ENCODE data around the gene FASN. TPM values are rescaled to one million over a fixed set of nuclear protein-coding genes. Genes with fewer than 3 reads are reported as not detected.

Gene FASN
- total RNA-seq, 2 donors from 2014 or later: 16.3 to 388 TPM

DNA sequence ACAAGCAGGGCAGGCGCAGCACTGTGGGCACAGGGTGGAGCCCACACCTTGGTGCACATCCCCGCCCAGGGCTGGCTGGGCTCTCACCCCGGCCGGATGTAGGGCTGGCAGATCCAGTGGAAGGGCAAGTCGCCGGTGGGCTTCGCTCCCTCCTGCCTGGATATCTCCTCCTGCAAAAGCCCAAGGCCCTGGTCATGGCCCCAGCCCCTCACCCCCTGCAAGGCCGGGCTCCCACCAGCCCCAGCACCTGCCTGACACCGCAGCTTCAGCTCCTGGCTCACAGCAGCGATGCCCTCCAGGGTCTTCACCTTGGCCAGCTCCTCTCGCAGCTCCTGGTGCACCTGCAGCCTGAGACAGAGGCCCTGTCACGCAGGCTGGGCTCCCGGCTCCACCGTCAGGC, 37.4 kb downstream of the FASN start:
- intact Hi-C loops (cut with DNase I): no loop called here
- peaks cover 23% of the 10 kb centered on the region for H3K4me1 ChIP-seq
- ATAC-seq (no peak), DNase-seq (no peak)
- peaks cover 3 to 22% of the 10 kb centered on the region in 2 donors for H3K36me3 ChIP-seq (replicated peaks in 1 of 2; ENCODE audit: insufficient read depth in 1 of 2, low read depth in 2 of 2)
- TF ChIP-seq POLR2A (IDR thresholded peaks at IDR 0.05): no peak
- TF ChIP-seq, protein P1, sequence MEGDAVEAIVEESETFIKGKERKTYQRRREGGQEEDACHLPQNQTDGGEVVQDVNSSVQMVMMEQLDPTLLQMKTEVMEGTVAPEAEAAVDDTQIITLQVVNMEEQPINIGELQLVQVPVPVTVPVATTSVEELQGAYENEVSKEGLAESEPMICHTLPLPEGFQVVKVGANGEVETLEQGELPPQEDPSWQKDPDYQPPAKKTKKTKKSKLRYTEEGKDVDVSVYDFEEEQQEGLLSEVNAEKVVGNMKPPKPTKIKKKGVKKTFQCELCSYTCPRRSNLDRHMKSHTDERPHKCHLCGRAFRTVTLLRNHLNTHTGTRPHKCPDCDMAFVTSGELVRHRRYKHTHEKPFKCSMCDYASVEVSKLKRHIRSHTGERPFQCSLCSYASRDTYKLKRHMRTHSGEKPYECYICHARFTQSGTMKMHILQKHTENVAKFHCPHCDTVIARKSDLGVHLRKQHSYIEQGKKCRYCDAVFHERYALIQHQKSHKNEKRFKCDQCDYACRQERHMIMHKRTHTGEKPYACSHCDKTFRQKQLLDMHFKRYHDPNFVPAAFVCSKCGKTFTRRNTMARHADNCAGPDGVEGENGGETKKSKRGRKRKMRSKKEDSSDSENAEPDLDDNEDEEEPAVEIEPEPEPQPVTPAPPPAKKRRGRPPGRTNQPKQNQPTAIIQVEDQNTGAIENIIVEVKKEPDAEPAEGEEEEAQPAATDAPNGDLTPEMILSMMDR (IDR thresholded peaks at IDR 0.05): no peak
- no peak overlapping the region for H3K4me3 ChIP-seq
- 90 to 92% methylated on average over 4 to 14 of the region's 14 CpGs for WGBS, 2 donors
- H3K27ac ChIP-seq: no peak overlapping the region
- no peaks in the 10 kb centered on the region for H3K27me3 ChIP-seq
- no peaks in the 10 kb centered on the region for H3K9me3 ChIP-seq

DNA sequence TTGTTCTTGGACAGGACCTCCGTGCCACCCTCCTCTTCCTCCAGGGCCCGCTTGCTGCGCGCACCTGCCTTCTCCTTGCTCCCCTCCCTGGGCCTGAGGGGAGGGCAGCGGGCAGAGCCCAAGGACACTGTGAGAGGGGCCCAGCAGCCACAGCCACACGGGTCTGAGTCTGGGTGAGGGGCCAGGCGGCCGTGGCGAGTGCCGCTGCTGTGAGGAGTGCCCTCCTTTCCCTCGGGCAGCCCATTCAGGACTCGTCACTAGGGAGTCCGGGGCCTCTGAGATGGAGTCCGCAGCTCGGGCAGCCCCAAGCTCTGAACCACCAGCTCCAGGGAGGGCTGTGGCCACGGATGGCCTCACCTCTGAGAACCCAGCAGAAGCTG, 38.0 kb downstream of the FASN start:
- peaks cover 4 to 26% of the 10 kb centered on the region in 2 donors for H3K36me3 ChIP-seq (replicated peaks in 1 of 2; ENCODE audit: insufficient read depth in 1 of 2, low read depth in 2 of 2)
- DNase-seq: no peak
- no peak overlapping the region for H3K27ac ChIP-seq
- WGBS, 2 donors: 60 to 79% methylated on average over 3 to 12 of the region's 16 CpGs
- H3K4me3 ChIP-seq: no peak overlapping the region
- H3K9me3 ChIP-seq: no peaks in the 10 kb centered on the region
- peaks cover 20% of the 10 kb centered on the region for H3K4me1 ChIP-seq
- intact Hi-C loops (cut with DNase I): no loop called here
- ATAC-seq: no peak
- TF ChIP-seq, protein P1 (IDR thresholded peaks at IDR 0.05): no peak
- no peak for TF ChIP-seq POLR2A (IDR thresholded peaks at IDR 0.05)
- H3K27me3 ChIP-seq: no peaks in the 10 kb centered on the region

DNA sequence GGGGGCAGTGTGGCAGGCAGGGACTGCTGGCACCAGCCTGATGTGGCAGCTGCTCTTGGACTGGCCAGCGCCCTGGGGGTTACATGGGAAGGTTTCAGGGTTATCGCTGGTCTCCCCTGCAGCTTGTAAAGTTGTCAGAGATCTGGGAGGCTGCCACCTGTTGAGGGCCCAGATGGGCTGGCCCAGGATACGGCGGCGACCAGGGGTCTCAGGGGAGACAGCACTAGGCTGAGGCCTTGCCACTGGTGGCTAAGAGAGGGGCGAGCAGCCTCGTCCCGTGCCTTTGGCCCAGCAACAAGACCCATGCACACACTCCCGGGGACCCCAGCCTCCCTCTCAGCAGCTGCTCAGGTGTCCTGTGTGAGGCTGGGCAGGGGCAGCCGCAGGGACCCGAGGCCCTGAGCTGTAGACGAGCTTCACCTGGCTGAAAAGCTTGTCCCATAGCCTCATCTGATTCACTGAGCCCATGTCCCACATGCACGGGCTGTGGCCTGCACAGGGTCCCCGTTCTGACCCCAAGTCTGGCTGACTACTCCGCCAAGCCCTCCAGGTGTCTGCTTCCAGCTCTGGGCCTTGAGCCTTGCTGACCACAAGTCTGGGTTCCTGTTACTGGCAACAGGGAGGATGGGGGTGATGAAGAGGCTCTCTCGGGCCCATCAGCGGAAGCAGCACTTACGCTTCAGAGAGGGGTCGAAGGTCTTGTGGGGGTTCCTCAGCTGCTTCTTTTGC, 38.6 kb downstream of the FASN start:
- Histone ChIP-seq H3K36me3 (replicated peaks in 1 of 2; ENCODE audit: insufficient read depth in 1 of 2, low read depth in 2 of 2) (peaks cover 8 to 28% of the 10 kb centered on the region in 2 donors), H3K9me3 (no peaks in the 10 kb centered on the region), H3K4me3 (no peak overlapping the region), H3K4me1 (peaks cover 15% of the 10 kb centered on the region), H3K27me3 (no peaks in the 10 kb centered on the region), H3K27ac (no peak overlapping the region)
- no peak for DNase-seq
- 81% methylated on average over 7 to 19 of the region's 19 CpGs for WGBS, 2 donors
- TF ChIP-seq, protein P1 (IDR thresholded peaks at IDR 0.05): no peak
- TF ChIP-seq POLR2A (IDR thresholded peaks at IDR 0.05): no peak
- intact Hi-C loops (cut with DNase I): no loop called here
- no peak for ATAC-seq

DNA sequence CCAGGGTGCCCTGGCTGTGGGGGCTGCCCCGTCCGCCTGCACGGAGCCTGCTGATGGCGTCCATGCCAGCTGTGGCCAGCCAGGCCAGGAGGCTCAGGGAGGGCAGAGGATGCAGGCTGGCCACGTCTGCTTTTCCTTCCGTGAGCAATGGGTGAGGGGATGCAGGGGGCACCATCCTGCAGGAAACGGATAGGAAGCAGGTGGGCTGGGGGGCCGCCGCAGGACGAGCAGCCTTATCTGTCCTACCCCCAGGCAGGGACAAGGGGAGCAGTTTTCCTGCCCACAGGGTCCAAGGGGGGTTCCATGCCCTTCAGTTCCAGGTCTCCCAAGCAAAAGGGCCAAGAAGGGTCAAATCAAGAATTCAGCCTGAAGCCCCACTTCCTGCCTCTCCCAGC, 39.2 kb downstream of the FASN start:
- Histone ChIP-seq H3K27me3 (no peaks in the 10 kb centered on the region), H3K27ac (no peak overlapping the region), H3K4me1 (peaks cover 10% of the 10 kb centered on the region), H3K9me3 (no peaks in the 10 kb centered on the region), H3K4me3 (no peak overlapping the region), H3K36me3 (replicated peaks in 1 of 2; ENCODE audit: insufficient read depth in 1 of 2, low read depth in 2 of 2) (peaks cover 8 to 28% of the 10 kb centered on the region in 2 donors)
- intact Hi-C loops (cut with DNase I): no loop called here
- no peak for ATAC-seq
- no peak for DNase-seq
- 88% methylated on average over 7 to 10 of the region's 10 CpGs for WGBS, 2 donors
- TF ChIP-seq POLR2A (IDR thresholded peaks at IDR 0.05): no peak
- TF ChIP-seq, protein P1 (IDR thresholded peaks at IDR 0.05): no peak

Measured in body of pancreas (tissue), 4 donors.